Endothelial cell of umbilical vein (primary cell): Measurements from ENCODE around the gene TUFT1.

Experiments
- EZH2 ChIP-seq: IDR thresholded peaks from 2 replicates; pipeline ENCODE4 v1.6.1; 2012; ENCODE audit warnings: borderline replicate concordance, low read depth, mild to moderate bottlenecking, moderate library complexity, low read length, inconsistent platforms; ENCODE audit not compliant: severe bottlenecking
- FOS ChIP-seq: IDR thresholded peaks from 2 replicates; pipeline ENCODE4 v1.6.1; 2011; ENCODE audit warnings: mild to moderate bottlenecking, low read length, moderate library complexity, borderline replicate concordance; ENCODE audit not compliant: insufficient read depth
- JUN ChIP-seq: IDR thresholded peaks from 2 replicates; pipeline ENCODE4 v1.6.1; 2011; ENCODE audit warnings: borderline replicate concordance, low read depth; ENCODE audit not compliant: insufficient read length, insufficient read depth
- MYC ChIP-seq: IDR thresholded peaks from one replicate; pipeline ENCODE4 v1.6.1; 2011; ENCODE audit warnings: mild to moderate bottlenecking, low read depth, low read length
- POLR2A ChIP-seq: IDR thresholded peaks from 2 replicates; pipeline ENCODE4 v1.6.1; 2012; ENCODE audit warnings: low read depth, mild to moderate bottlenecking, control low read depth, low read length
- POLR2AphosphoS5 ChIP-seq: IDR thresholded peaks from 2 replicates; pipeline ENCODE4 v1.6.1; 2012; ENCODE audit warnings: low read depth, mild to moderate bottlenecking, control low read depth, low read length, moderate library complexity; ENCODE audit not compliant: insufficient read depth
- TF ChIP-seq, protein P1 (sequence below), 2 donors: IDR thresholded peaks; 1 replicate in 1 of 2; 2 replicates in 1 of 2; pipeline ENCODE4 v1.5.1; 2011; ENCODE audit warnings: low read length in 2 of 2, mild to moderate bottlenecking in 2 of 2, moderate library complexity in 2 of 2, control low read depth in 1 of 2, inconsistent platforms in 1 of 2, low read depth in 1 of 2; ENCODE audit not compliant: insufficient read depth in 1 of 2; ENCODE audit errors: extremely low read depth in 1 of 2
- TF ChIP-seq, protein P2 (sequence below): IDR thresholded peaks from 2 replicates; pipeline ENCODE4 v1.6.1; 2011; ENCODE audit not compliant: insufficient read depth, insufficient read length

DNA sequence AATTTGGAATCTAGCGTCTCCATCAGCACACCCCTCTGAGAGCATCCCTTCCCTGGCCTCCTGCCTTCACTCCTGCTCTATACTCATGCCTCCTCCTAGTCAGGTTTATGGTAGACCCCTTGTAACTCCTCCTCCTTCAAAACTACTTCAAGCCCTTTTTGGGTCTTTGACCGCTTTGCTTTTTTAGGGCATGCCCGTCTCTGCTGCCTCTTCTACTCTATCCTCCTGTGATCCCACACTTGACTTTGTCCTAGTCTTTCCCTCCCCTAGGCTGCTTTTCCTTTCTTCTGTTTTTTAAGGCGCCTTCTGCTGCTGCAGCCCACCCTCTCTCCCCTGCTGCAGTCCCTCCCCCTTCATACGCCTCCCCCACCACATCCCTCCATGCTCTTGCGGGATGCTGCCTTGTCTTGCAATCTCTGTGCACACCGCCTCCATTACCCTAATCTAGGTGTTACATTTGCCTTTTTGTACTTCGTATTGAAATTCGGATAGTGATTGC lies 73.2 kb downstream of the TUFT1 start:
- TF ChIP-seq, protein P1, sequence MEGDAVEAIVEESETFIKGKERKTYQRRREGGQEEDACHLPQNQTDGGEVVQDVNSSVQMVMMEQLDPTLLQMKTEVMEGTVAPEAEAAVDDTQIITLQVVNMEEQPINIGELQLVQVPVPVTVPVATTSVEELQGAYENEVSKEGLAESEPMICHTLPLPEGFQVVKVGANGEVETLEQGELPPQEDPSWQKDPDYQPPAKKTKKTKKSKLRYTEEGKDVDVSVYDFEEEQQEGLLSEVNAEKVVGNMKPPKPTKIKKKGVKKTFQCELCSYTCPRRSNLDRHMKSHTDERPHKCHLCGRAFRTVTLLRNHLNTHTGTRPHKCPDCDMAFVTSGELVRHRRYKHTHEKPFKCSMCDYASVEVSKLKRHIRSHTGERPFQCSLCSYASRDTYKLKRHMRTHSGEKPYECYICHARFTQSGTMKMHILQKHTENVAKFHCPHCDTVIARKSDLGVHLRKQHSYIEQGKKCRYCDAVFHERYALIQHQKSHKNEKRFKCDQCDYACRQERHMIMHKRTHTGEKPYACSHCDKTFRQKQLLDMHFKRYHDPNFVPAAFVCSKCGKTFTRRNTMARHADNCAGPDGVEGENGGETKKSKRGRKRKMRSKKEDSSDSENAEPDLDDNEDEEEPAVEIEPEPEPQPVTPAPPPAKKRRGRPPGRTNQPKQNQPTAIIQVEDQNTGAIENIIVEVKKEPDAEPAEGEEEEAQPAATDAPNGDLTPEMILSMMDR (IDR thresholded peaks at IDR 0.05; ENCODE audit: extremely low read depth in 1 of 2, insufficient read depth in 1 of 2, low read depth in 1 of 2, low read length in 2 of 2) = no peak
- TF ChIP-seq MYC (no peak), FOS (no peak), POLR2A (no peak), EZH2 (no peak), POLR2AphosphoS5 (no peak), JUN (no peak)
- TF ChIP-seq, protein P2, sequence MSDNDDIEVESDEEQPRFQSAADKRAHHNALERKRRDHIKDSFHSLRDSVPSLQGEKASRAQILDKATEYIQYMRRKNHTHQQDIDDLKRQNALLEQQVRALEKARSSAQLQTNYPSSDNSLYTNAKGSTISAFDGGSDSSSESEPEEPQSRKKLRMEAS = no peak
